OCI-LY3 (cell line): ENCODE measurements around the gene CDC14A.

Experiments used
- H2AFZ ChIP-seq: fragments of 200-600, 300-600 bp; shearing (Covaris generic); 2 replicates; pipeline ENCODE4 v1.6.0; 2014; ENCODE audit warnings: antibody characterized with exemption, low read depth, low read length
- H3K27ac ChIP-seq: fragments of 200-600, 300-600 bp; sonication (generic); 2 replicates; pipeline ENCODE4 v1.5.1; 2014; ENCODE audit warnings: mild to moderate bottlenecking, low read length, moderate library complexity, mixed read lengths
- H3K27me3 ChIP-seq: fragments of 200-600, 300-600 bp; sonication (generic); 2 replicates; pipeline ENCODE4 v1.6.1; 2014; ENCODE audit warnings: low read depth, low read length, mixed read lengths
- H3K36me3 ChIP-seq: fragments of 200-600, 300-600 bp; sonication (generic); replicated peaks from 2 replicates; pipeline ENCODE3; 2014; ENCODE audit warnings: low read depth, low read length, mixed read lengths
- H3K4me1 ChIP-seq: fragments of 300-600, 200-600 bp; sonication (generic); 2 replicates; pipeline ENCODE4 v1.6.1; 2014; ENCODE audit warnings: low read length, mixed read lengths
- H3K4me2 ChIP-seq: fragments of 200-600, 300-600 bp; sonication (generic); 2 replicates; pipeline ENCODE4 v1.6.1; 2014; ENCODE audit warnings: low read length, mixed read lengths
- H3K4me3 ChIP-seq: fragments of 300-600, 200-600 bp; sonication (generic); 2 replicates; pipeline ENCODE4 v1.5.1; 2014; ENCODE audit warnings: antibody characterized with exemption, mild to moderate bottlenecking, low read length, moderate library complexity
- H3K79me2 ChIP-seq: fragments of 300-600, 200-600 bp; shearing (Covaris generic); 2 replicates; pipeline ENCODE4 v1.6.1; 2014; ENCODE audit warnings: mild to moderate bottlenecking, low read length, mixed read lengths
- H3K9ac ChIP-seq: fragments of 300-600, 200-600 bp; shearing (Covaris generic); 2 replicates; pipeline ENCODE4 v1.6.0; 2014; ENCODE audit warnings: mild to moderate bottlenecking, low read length, moderate library complexity
- H3K9me3 ChIP-seq: fragments of 200-600, 300-600 bp; shearing (Covaris generic); 2 replicates; pipeline ENCODE4 v1.6.1; 2014; ENCODE audit warnings: low read length, mixed read lengths; ENCODE audit not compliant: insufficient read depth
- H4K20me1 ChIP-seq: fragments of 200-600, 300-600 bp; sonication (generic); 2 replicates; pipeline ENCODE4 v1.6.1; 2016; ENCODE audit warnings: low read length, mixed read lengths; ENCODE audit not compliant: insufficient read depth
- EZH2phosphoT487 ChIP-seq: fragments of 200-600 bp; shearing (Covaris generic); IDR thresholded peaks from 2 replicates; pipeline ENCODE4 v1.6.1; 2018; ENCODE audit warnings: antibody characterized with exemption, mixed run types, low read depth
- TF ChIP-seq, protein P1 (sequence below): fragments of 200-600, 300-600 bp; sonication (generic); IDR thresholded peaks from 2 replicates; pipeline ENCODE4 v1.5.1; 2014; ENCODE audit warnings: antibody characterized with exemption, low read length, low read depth

The CDC14A gene

DNA sequence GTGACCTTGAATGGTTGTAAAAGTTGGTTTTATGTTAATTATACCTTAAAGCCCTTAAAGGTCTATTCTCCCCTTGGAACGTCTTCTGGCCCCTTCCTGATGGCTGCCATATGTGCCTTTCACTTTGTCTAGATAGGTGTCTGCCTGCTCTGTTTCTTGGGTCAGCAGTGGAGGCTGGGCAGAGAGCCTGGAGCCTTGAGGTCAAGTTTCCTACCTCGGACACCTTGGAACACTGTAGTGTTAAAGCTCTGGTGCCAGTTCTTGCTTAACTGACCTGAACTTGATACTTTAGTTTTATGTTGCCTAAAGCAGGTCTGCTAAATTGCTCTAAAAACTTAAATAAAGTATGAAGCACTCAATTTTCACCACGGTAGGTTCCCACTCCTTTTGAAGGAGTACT is 86.5 kb downstream of the CDC14A start:
- no peak for TF ChIP-seq EZH2phosphoT487
- TF ChIP-seq, protein P1, sequence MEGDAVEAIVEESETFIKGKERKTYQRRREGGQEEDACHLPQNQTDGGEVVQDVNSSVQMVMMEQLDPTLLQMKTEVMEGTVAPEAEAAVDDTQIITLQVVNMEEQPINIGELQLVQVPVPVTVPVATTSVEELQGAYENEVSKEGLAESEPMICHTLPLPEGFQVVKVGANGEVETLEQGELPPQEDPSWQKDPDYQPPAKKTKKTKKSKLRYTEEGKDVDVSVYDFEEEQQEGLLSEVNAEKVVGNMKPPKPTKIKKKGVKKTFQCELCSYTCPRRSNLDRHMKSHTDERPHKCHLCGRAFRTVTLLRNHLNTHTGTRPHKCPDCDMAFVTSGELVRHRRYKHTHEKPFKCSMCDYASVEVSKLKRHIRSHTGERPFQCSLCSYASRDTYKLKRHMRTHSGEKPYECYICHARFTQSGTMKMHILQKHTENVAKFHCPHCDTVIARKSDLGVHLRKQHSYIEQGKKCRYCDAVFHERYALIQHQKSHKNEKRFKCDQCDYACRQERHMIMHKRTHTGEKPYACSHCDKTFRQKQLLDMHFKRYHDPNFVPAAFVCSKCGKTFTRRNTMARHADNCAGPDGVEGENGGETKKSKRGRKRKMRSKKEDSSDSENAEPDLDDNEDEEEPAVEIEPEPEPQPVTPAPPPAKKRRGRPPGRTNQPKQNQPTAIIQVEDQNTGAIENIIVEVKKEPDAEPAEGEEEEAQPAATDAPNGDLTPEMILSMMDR = no peak
- Histone ChIP-seq H3K9me3 (no peaks in the 10 kb centered on the region), H3K4me3 (no peak overlapping the region), H3K9ac (no peak overlapping the region), H3K36me3 (no peaks in the 10 kb centered on the region), H3K4me1 (peaks cover 3% of the 10 kb centered on the region), H3K27ac (no peak overlapping the region), H4K20me1 (no peaks in the 10 kb centered on the region), H3K79me2 (no peaks in the 10 kb centered on the region), H3K4me2 (no peak overlapping the region), H2AFZ (no peak overlapping the region), H3K27me3 (no peaks in the 10 kb centered on the region)

DNA sequence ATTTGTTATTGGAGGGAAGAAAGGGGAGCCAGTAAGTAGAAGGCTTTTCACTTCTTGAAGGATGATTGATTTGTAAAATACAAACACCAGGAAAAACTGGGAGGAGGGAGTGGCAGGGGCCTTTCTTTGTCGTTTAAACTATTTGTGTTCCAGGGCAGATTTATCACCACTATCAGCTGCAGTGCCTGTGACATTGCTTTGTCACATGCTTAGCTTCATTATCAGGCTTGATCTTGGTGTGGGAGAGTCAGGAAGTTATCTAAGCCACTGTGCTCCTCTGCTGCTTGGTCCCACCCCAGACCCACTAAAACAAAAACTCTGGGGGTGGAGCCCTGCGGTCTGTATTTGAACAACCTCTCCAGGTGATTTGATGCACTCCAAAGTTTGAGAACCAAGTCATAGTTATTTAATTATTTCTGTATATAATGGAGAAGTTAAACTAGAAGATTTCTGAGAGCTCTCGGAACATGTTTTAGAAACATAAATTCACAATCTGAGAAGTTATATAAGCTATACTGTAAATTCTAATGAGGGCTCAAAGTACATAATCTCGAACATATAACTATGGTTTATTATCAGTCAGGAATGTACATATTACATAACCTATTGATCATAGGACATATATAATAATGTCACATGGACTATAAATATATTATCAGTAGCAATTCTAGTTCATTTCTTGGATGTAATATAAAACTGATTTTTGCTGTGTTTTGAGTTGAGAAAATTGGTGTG is 87.9 kb downstream of the CDC14A start:
- H3K9me3 ChIP-seq = no peaks in the 10 kb centered on the region
- H3K4me3 ChIP-seq = no peak overlapping the region
- H3K36me3 ChIP-seq = no peaks in the 10 kb centered on the region
- no peak overlapping the region for H3K9ac ChIP-seq
- no peak overlapping the region for H2AFZ ChIP-seq
- peaks cover 10% of the 10 kb centered on the region for H3K4me1 ChIP-seq
- no peak overlapping the region for H3K4me2 ChIP-seq
- TF ChIP-seq EZH2phosphoT487 = no peak
- TF ChIP-seq, protein P1 = no peak
- H3K27ac ChIP-seq = no peak overlapping the region
- H3K79me2 ChIP-seq = no peaks in the 10 kb centered on the region
- H3K27me3 ChIP-seq = no peaks in the 10 kb centered on the region
- H4K20me1 ChIP-seq = no peaks in the 10 kb centered on the region

DNA sequence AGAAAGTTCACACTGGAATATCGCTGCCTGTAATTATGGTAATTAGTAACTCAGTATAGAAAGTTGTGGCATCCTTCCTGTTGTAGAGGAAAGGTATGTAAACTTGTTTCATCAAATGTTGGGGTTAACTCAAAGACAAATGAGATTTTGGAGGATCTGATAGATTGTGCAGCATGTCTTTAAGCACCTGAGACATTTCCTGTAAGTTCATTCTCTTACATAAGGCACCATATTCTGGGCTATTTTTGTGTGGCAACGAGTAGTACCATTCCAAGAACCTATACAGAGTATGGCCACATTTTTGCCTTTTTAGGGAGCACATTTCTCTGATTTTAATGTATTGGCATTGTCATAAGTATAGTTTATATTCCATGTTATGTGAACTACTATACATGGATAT is 88.8 kb downstream of the CDC14A start:
- H3K27ac ChIP-seq = no peak overlapping the region

DNA sequence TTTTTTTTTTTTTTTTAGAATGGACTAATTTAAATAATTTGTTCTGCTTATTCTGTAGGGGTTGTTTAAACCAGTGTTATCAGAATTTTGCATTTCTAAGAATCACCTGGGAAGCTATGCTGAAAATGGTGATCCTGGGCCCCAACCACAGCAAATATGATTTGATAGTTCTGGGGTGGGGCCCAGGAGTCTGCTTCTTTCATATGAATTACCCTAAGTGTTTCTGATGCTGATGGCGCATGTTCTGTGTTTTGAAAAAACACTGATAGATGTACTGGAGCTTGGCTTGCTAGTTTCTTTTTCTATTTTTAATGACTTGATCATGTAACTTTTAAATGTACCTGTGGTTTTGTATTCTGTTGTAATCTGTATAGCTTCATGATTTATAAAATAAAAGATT is 89.3 kb downstream of the CDC14A start:
- Histone ChIP-seq H4K20me1 (no peaks in the 10 kb centered on the region), H3K27me3 (no peaks in the 10 kb centered on the region), H3K36me3 (no peaks in the 10 kb centered on the region), H3K4me2 (no peak overlapping the region), H3K79me2 (no peaks in the 10 kb centered on the region), H3K9ac (no peak overlapping the region), H3K4me3 (no peak overlapping the region), H3K9me3 (no peaks in the 10 kb centered on the region), H3K4me1 (peaks cover 10% of the 10 kb centered on the region), H3K27ac (no peak overlapping the region), H2AFZ (no peak overlapping the region)
- no peak for TF ChIP-seq EZH2phosphoT487
- TF ChIP-seq, protein P1 = no peak

More for the DNA sequence above, 88.8 kb downstream of the CDC14A start:
- H2AFZ ChIP-seq = no peak overlapping the region
- no peak for TF ChIP-seq EZH2phosphoT487
- TF ChIP-seq, protein P1 = no peak
- no peak overlapping the region for H3K4me3 ChIP-seq
- H3K36me3 ChIP-seq = no peaks in the 10 kb centered on the region
- H3K9ac ChIP-seq = no peak overlapping the region
- H4K20me1 ChIP-seq = no peaks in the 10 kb centered on the region
- no peaks in the 10 kb centered on the region for H3K79me2 ChIP-seq
- H3K9me3 ChIP-seq = no peaks in the 10 kb centered on the region
- no peaks in the 10 kb centered on the region for H3K27me3 ChIP-seq
- no peak overlapping the region for H3K4me2 ChIP-seq
- H3K4me1 ChIP-seq = peaks cover 10% of the 10 kb centered on the region
